GM21447 (cell line): Measurements from ENCODE around the gene IL9.

Experiments
- ATAC-seq: cut with Tn5 transposase; IDR thresholded peaks from one replicate; pipeline ENCODE4 v1.9.1; 2021; ENCODE audit not compliant: unreplicated experiment

The IL9 gene

GRCh38 chr5:135895474-135896006, at the start of gene IL9:
Gene IL9 (minus strand): TSS chr5:135895841. CDS start chr5:135895816, 25 bp downstream.
- no peak for ATAC-seq

DNA sequence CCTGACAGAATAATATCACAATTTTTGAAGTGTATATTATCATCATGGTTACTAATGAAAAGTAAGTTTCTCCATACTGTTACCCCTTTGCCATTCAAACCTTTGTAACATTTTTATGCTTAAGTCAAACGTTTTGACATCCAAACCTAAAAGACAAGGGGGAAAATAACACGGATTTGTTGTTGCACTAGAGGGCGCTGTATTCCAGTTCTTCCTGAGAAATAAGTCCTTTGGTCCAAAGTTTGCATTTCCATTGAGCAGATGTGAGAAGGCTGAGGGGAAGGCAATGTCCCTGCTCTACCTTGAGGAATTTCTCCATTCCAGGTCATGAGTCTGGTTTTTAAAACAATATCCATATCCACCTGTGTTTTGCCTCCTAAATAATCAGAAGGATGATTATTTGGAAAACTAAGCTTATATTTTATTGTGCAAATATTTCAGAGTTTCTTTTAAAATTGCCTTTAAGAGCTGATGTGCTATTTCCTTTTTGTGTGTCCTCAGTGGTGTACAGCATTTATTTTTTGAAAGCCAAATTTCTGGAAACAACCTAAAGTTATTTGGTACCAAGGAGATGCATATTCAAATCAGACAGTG, 49.4 kb upstream of the IL9 start:
- no peak for ATAC-seq

GRCh38 chr5:135944564-135944963, 48.9 kb upstream of the IL9 start:
- no peak for ATAC-seq

- no peak for ATAC-seq
Observed at GRCh38 chr5:135942202-135942771, 46.6 kb upstream of the IL9 start.

- no peak for ATAC-seq
Observed at GRCh38 chr5:135941711-135942110, 46.1 kb upstream of the IL9 start.

GRCh38 chr5:135937245-135937911, 41.7 kb upstream of the IL9 start:
- no peak for ATAC-seq

DNA sequence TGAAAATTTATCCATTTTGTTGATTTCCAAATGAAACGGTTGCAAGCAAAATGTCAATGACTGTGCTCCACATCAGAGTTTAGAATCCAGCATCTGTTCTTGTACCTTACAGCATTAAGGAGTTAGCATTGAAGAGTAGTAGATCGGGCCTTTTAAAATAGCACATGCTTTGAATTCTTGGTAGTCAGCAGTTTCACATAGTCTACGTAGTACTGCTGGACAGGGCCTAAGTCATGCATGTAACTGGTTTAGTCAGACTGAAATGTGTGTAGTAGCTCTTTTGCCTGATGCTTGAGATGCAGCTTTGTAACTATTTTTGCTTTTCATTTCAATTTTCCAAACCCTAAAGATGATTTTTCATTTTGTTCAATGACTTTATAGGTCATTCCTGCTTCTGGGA, 39.3 kb upstream of the IL9 start:
- ATAC-seq: no peak

- ATAC-seq: no peak
Observed at GRCh38 chr5:135930949-135931295, 35.3 kb upstream of the IL9 start.

DNA sequence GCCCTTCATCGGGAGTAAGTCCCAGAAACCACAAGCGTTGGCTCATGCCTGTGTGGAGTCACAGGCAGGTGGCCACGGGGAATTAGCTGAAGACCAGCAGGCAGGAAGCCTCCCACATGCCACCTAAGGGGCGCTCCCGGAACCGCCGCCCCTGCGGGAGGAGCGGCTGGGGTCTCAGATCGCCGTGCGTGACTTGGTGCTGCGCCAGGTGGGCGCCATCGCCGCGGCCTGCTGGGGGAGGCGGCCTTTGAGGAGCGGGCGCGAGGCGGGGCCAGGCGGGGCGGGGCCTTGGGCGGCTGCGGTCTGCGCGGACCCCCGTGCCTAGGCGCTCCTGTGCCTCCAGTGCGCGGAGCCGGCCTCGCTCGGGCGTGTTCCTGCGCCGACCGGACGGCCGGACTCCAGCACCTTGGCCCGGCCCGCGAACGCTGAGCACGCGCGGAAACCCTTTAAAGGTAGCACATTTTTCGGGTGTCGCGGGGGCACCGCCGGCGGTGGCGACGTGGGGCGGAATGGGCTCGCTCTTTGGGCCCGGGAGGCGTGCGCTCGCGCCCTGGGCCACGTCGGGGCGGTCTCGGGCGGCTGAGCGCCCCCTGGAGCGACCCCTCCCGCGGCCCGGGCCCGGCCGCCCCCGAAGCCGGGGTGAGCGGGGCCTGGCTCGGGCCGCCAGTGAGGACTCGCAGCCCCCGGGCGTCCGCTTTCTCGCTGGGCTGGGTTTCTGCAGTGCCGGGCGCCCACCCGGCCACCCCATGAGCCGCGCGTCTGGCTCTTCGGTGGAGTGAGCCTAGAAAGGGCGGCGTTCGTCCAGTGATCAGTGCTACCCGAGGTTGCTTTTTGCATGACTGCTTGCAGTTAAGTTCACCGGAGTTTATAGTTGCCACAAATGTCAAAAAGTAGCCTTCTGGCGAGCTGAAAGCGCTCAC, 34.6 kb upstream of the IL9 start:
- ATAC-seq: no peak

DNA sequence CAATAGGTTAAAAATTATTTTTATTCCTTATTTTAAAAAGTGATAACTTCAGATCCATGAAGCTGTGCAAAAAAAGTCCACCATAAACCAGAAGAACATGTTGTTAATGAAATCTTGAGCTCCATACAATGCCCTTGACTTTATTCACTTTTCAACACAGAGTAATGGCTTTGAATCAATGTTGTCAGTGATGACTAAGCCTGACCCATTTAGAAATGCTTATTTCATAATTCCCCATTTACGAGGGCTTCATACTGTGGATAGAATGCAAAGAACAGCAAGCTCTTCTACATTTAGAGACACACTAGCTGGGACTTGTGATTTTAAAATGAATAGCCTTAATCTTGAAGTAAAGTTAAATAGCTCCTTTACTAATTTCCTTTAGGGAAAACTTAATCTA, 25.7 kb upstream of the IL9 start:
- ATAC-seq: no peak

DNA sequence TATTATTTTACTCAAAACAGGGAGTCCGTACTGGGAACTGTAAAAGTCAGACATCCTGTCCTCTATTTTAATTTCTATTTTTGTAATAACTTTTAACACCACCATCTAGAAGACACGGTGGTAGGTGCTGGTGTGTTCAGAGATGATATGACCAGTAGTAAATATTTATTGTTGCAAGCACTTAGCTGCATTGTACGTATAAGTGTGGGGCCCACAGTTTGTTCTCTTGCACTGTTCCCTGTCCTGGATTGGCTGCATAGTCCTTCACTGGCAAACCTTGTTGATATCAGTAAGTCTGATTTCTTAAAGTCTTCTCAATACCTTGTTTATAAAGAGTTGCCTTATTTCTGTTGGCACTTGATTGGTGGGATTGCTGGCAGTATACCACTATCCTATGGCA, 24.6 kb upstream of the IL9 start:
- no peak for ATAC-seq

- no peak for ATAC-seq
Observed at GRCh38 chr5:135916638-135917263, 21.1 kb upstream of the IL9 start.

GRCh38 chr5:135915466-135916001, 19.9 kb upstream of the IL9 start:
- ATAC-seq: no peak

GRCh38 chr5:135913713-135914626, 18.3 kb upstream of the IL9 start:
- ATAC-seq: no peak

- no peak for ATAC-seq
Observed at GRCh38 chr5:135905144-135905543, 9.5 kb upstream of the IL9 start.

GRCh38 chr5:135901633-135902032, 6.0 kb upstream of the IL9 start:
- no peak for ATAC-seq

DNA sequence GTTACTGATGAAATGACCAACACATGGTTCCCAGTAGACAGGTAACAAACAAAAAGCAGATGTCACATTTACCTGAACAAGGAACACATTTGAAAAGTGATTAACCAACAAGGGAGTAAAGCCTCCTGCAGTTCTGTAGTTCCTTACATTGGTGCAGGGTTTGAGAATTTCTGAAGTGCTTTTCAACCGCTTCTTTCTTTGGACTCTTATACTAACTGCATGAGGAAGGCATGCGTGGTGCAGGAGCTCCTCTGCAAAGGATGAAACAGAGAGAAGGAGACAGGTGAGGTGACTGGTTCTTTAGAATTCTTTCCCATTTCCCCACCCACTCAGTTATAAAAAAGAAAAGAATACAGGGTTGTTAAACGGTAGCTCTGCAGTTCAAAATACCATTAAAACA, 4.6 kb upstream of the IL9 start:
- ATAC-seq: no peak

DNA sequence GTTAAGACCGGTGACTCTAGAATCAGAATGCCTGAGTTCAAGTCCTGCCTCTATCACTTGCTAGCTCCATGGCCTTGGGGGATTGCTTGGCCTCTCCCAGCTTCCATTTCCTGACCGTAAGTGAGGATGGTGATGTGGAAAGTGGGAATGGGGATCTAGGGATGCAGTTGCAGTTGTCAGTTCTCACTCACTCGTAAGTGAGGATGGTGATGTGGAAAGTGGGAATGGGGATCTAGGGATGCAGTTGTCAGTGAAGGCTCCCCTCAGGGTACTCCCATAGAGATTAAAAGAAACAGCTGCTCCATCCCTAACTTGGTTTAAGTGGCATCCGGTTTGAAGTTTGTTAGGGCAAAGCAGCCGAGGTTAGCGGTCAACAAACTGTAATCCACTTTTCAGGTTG, 3.0 kb upstream of the IL9 start:
- no peak for ATAC-seq

- no peak for ATAC-seq
Observed at GRCh38 chr5:135894789-135895188, 852 bp downstream of the IL9 start.

GRCh38 chr5:135894276-135894675, 1.4 kb downstream of the IL9 start:
- no peak for ATAC-seq
